ENCODE results near the gene RMI2.

DNA sequence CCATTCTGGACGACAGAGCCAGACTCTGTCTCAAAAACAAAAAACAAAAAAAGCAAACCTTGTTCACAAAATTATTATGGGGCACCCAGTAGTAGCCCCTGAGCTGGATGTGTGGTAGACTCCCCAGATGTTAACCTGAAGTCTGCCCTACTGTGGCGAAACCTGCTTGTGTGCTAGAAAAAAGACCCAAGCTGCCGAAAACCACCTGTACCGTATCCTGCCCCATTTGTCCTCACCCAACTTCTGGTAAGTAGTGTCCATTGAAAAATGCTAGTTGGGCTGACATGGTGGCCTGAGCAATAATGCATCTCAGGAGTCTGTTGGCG is 9.1 kb downstream of the RMI2 start:
- TF ChIP-seq RFX5 (IDR thresholded peaks at IDR 0.05; ENCODE audit: low read depth, low read length): no peak
- TF ChIP-seq U2AF2 (optimal IDR thresholded peaks at IDR 0.05; ENCODE audit: low read depth, low read length): no peak
- TF ChIP-seq HDAC2 (IDR thresholded peaks at IDR 0.05): no peak
- TF ChIP-seq ZBTB34 (CRISPR knock-in tag; IDR thresholded peaks at IDR 0.05): no peak
- no peak for TF ChIP-seq RAD21 (CRISPR knock-in tag; conservative IDR thresholded peaks at IDR 0.05 in 1 of 2, IDR thresholded peaks at IDR 0.05 in 1 of 2)
- no peak for TF ChIP-seq NR1H2 (CRISPR knock-in tag; IDR thresholded peaks at IDR 0.05)
- no peak for TF ChIP-seq MYC (IDR thresholded peaks at IDR 0.05; ENCODE audit: low read depth, low read length)
- TF ChIP-seq MYC (CRISPR knock-in tag; IDR thresholded peaks at IDR 0.05; ENCODE audit: borderline replicate concordance, low read depth): no peak
- TF ChIP-seq, protein P1, sequence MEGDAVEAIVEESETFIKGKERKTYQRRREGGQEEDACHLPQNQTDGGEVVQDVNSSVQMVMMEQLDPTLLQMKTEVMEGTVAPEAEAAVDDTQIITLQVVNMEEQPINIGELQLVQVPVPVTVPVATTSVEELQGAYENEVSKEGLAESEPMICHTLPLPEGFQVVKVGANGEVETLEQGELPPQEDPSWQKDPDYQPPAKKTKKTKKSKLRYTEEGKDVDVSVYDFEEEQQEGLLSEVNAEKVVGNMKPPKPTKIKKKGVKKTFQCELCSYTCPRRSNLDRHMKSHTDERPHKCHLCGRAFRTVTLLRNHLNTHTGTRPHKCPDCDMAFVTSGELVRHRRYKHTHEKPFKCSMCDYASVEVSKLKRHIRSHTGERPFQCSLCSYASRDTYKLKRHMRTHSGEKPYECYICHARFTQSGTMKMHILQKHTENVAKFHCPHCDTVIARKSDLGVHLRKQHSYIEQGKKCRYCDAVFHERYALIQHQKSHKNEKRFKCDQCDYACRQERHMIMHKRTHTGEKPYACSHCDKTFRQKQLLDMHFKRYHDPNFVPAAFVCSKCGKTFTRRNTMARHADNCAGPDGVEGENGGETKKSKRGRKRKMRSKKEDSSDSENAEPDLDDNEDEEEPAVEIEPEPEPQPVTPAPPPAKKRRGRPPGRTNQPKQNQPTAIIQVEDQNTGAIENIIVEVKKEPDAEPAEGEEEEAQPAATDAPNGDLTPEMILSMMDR (IDR thresholded peaks at IDR 0.05 in 2 of 3, conservative IDR thresholded peaks at IDR 0.05 in 1 of 3; ENCODE audit: insufficient read depth in 2 of 3, low read depth in 1 of 3, low read length in 3 of 3): no peak
- TF ChIP-seq NFRKB (IDR thresholded peaks at IDR 0.05; ENCODE audit: low read depth): no peak
- TF ChIP-seq EZH2 (IDR thresholded peaks at IDR 0.05; ENCODE audit: borderline replicate concordance, low read depth, low read length): no peak
- no peak for TF ChIP-seq MCM2 (IDR thresholded peaks at IDR 0.05; ENCODE audit: low read depth)
- no peak for TF ChIP-seq ATF2 (CRISPR knock-in tag; IDR thresholded peaks at IDR 0.05)
